Skeletal muscle satellite cell (primary cell): ENCODE data around the gene STT3B.

Experiments used
- H3K27me3 ChIP-seq: 2 replicates; pipeline ENCODE4 v1.7.0; 2013; ENCODE audit warnings: low read length; ENCODE audit not compliant: control insufficient read depth, insufficient read depth
- H3K36me3 ChIP-seq: 2 replicates; pipeline ENCODE4 v1.7.0; 2013; ENCODE audit warnings: mild to moderate bottlenecking, control low read depth, low read length; ENCODE audit not compliant: insufficient read depth
- H3K4me1 ChIP-seq: 2 replicates; pipeline ENCODE4 v1.7.0; 2013; ENCODE audit warnings: low read length; ENCODE audit not compliant: control insufficient read depth, insufficient read depth
- H3K4me2 ChIP-seq: 2 replicates; pipeline ENCODE4 v1.7.0; 2013; ENCODE audit warnings: mild to moderate bottlenecking, low read length
- H3K4me3 ChIP-seq: 2 replicates; pipeline ENCODE4 v1.7.0; 2013; ENCODE audit warnings: low read length
- H3K9ac ChIP-seq: 2 replicates; pipeline ENCODE4 v1.7.0; 2013; ENCODE audit warnings: mild to moderate bottlenecking, low read depth, low read length, moderate library complexity
- H3K9me3 ChIP-seq: replicated peaks from 2 replicates; pipeline ENCODE4 v1.7.0; 2013; ENCODE audit warnings: mild to moderate bottlenecking, control low read depth, low read length

The STT3B gene

DNA sequence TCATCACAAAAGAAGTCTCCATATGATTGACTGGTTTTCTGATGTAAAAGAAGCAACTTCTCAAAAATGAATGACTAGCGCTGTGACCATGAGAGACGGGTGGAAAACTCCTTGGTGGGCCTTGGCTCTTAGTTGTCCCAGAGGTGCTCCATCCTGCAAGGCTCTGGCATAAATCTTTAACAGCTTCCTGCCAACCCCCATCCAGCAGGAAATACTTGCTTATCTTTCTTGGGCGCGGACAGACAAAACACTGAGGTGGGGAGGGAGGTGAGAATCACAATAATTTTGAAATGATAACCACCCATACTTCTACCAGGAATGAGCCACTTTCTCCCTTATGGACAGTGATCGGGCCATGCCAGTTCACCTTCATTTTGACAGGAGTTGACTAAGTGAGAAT is 128.6 kb downstream of the STT3B start:
- Histone ChIP-seq H3K27me3 (no peaks in the 10 kb centered on the region), H3K4me3 (no peak overlapping the region), H3K9me3 (no peaks in the 10 kb centered on the region), H3K36me3 (peaks cover 33% of the 10 kb centered on the region), H3K4me2 (no peak overlapping the region), H3K9ac (no peak overlapping the region), H3K4me1 (no peaks in the 10 kb centered on the region)

DNA sequence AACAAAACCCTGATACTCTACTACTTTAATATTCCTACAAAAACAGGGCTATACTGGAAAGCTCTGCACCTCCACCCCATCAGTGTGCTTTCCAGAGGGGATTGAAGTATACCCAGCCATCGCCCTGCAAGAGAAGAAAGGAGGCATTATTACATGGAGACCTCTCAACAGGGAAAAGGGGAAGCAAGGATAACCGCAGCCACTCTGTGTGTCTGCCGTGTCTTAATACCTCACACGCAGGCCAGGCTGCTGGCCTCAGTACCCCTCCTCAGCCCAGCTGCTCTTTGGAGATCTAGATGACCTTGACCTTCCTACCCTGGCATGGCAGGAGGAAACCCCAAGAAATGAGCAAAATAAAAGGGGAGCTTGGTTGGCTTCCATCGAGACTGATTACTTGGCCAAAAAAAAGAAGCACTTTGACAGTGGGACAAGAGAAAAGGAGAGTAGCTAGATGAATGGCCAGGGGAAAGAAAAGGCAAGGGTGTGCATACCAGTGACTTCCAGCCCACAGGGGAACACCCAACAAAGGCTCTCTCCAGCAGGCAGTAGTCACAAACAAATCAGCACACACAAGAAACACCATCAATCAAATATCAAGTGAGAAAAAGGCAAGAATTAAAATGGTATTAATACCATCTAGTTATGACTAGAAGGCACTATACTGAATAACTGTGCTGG is 129.4 kb downstream of the STT3B start:
- Histone ChIP-seq H3K9ac (no peak overlapping the region), H3K4me1 (no peaks in the 10 kb centered on the region), H3K4me2 (no peak overlapping the region), H3K27me3 (no peaks in the 10 kb centered on the region), H3K36me3 (peaks cover 36% of the 10 kb centered on the region), H3K9me3 (no peaks in the 10 kb centered on the region), H3K4me3 (no peak overlapping the region)

GRCh38 chr3:31664031-31664430 is 131.3 kb downstream of the STT3B start:
- Histone ChIP-seq H3K4me3 (no peak overlapping the region), H3K36me3 (peaks cover 44% of the 10 kb centered on the region), H3K4me2 (no peak overlapping the region), H3K4me1 (no peaks in the 10 kb centered on the region), H3K9me3 (no peaks in the 10 kb centered on the region), H3K9ac (no peak overlapping the region), H3K27me3 (no peaks in the 10 kb centered on the region)

DNA sequence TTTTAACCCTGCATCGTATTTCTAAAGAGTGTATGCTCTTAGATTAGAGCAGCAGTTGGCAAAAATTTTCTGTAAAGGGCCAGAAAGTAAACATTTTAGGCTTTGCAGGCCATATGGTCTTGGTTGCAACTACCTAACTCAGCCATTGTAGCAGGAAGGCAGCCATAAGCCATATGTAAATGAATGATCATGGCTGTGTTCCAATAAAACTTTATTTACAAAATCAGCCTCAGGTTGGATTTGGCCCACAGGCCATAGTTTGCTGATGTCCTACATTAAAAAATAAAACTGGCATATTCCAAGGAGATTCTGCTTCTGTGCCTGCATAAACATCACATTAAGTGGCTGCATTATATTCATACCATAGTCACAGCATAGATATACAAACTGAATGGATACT is 134.9 kb downstream of the STT3B start:
- Histone ChIP-seq H3K4me2 (no peak overlapping the region), H3K9ac (no peak overlapping the region), H3K9me3 (no peaks in the 10 kb centered on the region), H3K27me3 (no peaks in the 10 kb centered on the region), H3K4me1 (no peaks in the 10 kb centered on the region), H3K36me3 (peaks cover 39% of the 10 kb centered on the region), H3K4me3 (no peak overlapping the region)

GRCh38 chr3:31668242-31668641 is 135.5 kb downstream of the STT3B start:
- Histone ChIP-seq H3K27me3 (no peaks in the 10 kb centered on the region), H3K4me2 (no peak overlapping the region), H3K9me3 (no peaks in the 10 kb centered on the region), H3K9ac (no peak overlapping the region), H3K4me3 (no peak overlapping the region), H3K4me1 (no peaks in the 10 kb centered on the region), H3K36me3 (peaks cover 41% of the 10 kb centered on the region)

GRCh38 chr3:31670136-31670535 is 137.4 kb downstream of the STT3B start:
- Histone ChIP-seq H3K9me3 (no peaks in the 10 kb centered on the region), H3K27me3 (no peaks in the 10 kb centered on the region), H3K36me3 (peaks cover 31% of the 10 kb centered on the region)

GRCh38 chr3:31670722-31671121 is 138.0 kb downstream of the STT3B start:
- no peaks in the 10 kb centered on the region for H3K4me1 ChIP-seq
- H3K36me3 ChIP-seq, result peaks cover 26% of the 10 kb centered on the region
- no peak overlapping the region for H3K9ac ChIP-seq
- H3K9me3 ChIP-seq, result no peaks in the 10 kb centered on the region
- H3K4me2 ChIP-seq, result no peak overlapping the region
- H3K4me3 ChIP-seq, result no peak overlapping the region
- H3K27me3 ChIP-seq, result no peaks in the 10 kb centered on the region

More at GRCh38 chr3:31670136-31670535, 137.4 kb downstream of the STT3B start:
- H3K4me2 ChIP-seq, result no peak overlapping the region
- H3K9ac ChIP-seq, result no peak overlapping the region
- no peak overlapping the region for H3K4me3 ChIP-seq
- H3K4me1 ChIP-seq, result no peaks in the 10 kb centered on the region

GRCh38 chr3:31671451-31671850 is 138.7 kb downstream of the STT3B start:
- H3K4me3 ChIP-seq, result no peak overlapping the region
- peaks cover 19% of the 10 kb centered on the region for H3K36me3 ChIP-seq

GRCh38 chr3:31671976-31672375 is 139.3 kb downstream of the STT3B start:
- no peak overlapping the region for H3K4me3 ChIP-seq
- peaks cover 18% of the 10 kb centered on the region for H3K36me3 ChIP-seq
- H3K9me3 ChIP-seq, result no peaks in the 10 kb centered on the region
- no peak overlapping the region for H3K9ac ChIP-seq
- no peaks in the 10 kb centered on the region for H3K4me1 ChIP-seq
- no peaks in the 10 kb centered on the region for H3K27me3 ChIP-seq
- no peak overlapping the region for H3K4me2 ChIP-seq

More at GRCh38 chr3:31671451-31671850, 138.7 kb downstream of the STT3B start:
- H3K27me3 ChIP-seq, result no peaks in the 10 kb centered on the region
- H3K9me3 ChIP-seq, result no peaks in the 10 kb centered on the region
- no peak overlapping the region for H3K9ac ChIP-seq
- no peaks in the 10 kb centered on the region for H3K4me1 ChIP-seq
- no peak overlapping the region for H3K4me2 ChIP-seq

GRCh38 chr3:31673950-31674349 is 141.2 kb downstream of the STT3B start:
- no peak overlapping the region for H3K4me3 ChIP-seq

GRCh38 chr3:31676556-31676955 is 143.8 kb downstream of the STT3B start:
- Histone ChIP-seq H3K36me3 (peaks cover 3% of the 10 kb centered on the region), H3K4me1 (no peaks in the 10 kb centered on the region), H3K27me3 (no peaks in the 10 kb centered on the region), H3K9me3 (no peaks in the 10 kb centered on the region), H3K9ac (no peak overlapping the region), H3K4me3 (no peak overlapping the region), H3K4me2 (no peak overlapping the region)

More at GRCh38 chr3:31673950-31674349, 141.2 kb downstream of the STT3B start:
- Histone ChIP-seq H3K27me3 (no peaks in the 10 kb centered on the region), H3K9ac (no peak overlapping the region), H3K36me3 (peaks cover 10% of the 10 kb centered on the region), H3K9me3 (no peaks in the 10 kb centered on the region), H3K4me1 (no peaks in the 10 kb centered on the region), H3K4me2 (no peak overlapping the region)
